Neutrophil (primary cell): ENCODE results near the gene ARHGEF1.
"Not testable (repeated sequence)": the region's sequence is repeated elsewhere in the genome, so short reads cannot be mapped to it uniquely, and the experiment has no call there.

Source experiments
- H3K27ac ChIP-seq: fragments of 200-600 bp; sonication (generic); 2 replicates; pipeline ENCODE4 v1.5.1; 2016; ENCODE audit warnings: mild to moderate bottlenecking, moderate library complexity
- H3K27me3 ChIP-seq: fragments of 200-600 bp; sonication (generic); 2 replicates; pipeline ENCODE4 v1.6.0; 2016; ENCODE audit warnings: mild to moderate bottlenecking
- H3K36me3 ChIP-seq: fragments of 200-600 bp; sonication (generic); 2 replicates; pipeline ENCODE4 v1.5.1; 2017
- H3K4me1 ChIP-seq, 2 experiments: fragments of 200-600 bp in 1 of 2; sonication (generic) in 1 of 2; 1 replicate in 1 of 2; 2 replicates in 1 of 2; pipeline versions ENCODE4 v1.5.1 to v1.6.1; 2013 to 2016; ENCODE audit warnings: low read depth in 1 of 2, low read length in 1 of 2, mild to moderate bottlenecking in 1 of 2, moderate library complexity in 1 of 2; ENCODE audit not compliant: control insufficient read depth in 1 of 2, insufficient read depth in 1 of 2
- H3K4me3 ChIP-seq, 2 experiments: fragments of 200-600 bp in 1 of 2; sonication (generic) in 1 of 2; 1 replicate in 1 of 2; 2 replicates in 1 of 2; pipeline ENCODE4 v1.5.1; 2013 to 2016; ENCODE audit warnings: low read depth in 1 of 2, low read length in 1 of 2, mild to moderate bottlenecking in 1 of 2, moderate library complexity in 1 of 2
- H3K9me3 ChIP-seq: fragments of 200-600 bp; sonication (generic); 2 replicates; pipeline ENCODE4 v1.5.1; 2016
- CTCF ChIP-seq: fragments of 200-600 bp; sonication (generic); IDR thresholded peaks from 2 replicates; pipeline ENCODE4 v1.5.1; 2016; ENCODE audit warnings: antibody characterized with exemption

Gene ARHGEF1

DNA sequence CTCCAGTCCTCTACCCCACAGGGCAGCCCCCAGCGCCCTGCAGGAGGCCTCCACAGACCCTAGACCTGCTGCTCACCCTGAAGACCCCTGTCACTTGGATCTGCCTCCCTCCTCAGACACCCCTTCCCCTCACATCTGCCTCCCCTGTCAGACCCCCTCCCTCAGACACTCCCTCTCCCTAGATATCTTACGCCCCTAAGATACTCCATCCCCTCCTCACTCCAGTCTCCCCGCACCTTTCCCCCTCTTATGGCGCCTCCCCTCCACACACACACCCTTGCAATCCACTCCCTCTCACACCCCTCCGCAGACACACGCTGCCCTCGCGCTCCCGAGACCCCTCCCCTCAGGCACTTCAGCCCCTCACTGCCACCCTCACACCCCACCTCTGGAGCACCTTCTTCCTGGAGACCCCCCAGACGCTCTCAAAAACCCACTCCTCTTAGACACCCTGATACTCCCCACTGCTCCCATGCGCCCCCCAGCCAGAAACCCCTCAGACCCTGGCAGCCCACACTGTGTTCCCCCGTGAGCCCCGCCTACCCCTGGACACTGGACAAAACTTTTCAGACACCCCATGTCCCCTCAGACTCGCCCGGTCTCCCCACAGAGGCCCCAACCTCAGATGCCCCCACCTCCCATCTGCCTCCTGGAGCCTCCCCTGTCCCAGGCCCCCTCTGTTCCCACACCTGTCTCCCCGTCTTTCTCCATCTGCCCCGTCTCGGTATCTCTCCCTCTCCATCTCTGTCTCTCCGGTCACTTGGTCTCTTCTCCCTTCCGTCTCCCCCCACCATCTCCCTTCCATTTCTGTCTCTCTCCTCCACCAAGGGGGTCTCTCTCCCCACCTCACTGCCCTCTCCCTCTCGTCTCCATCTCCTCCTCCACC, 30.8 kb downstream of the ARHGEF1 start:
- Histone ChIP-seq H3K4me3 (no peak overlapping the region), H3K27ac (no peak overlapping the region), H3K36me3 (peaks cover 8% of the 10 kb centered on the region), H3K4me1 (no peaks in the 10 kb centered on the region), H3K27me3 (peaks cover 84% of the 10 kb centered on the region), H3K9me3 (no peaks in the 10 kb centered on the region)
- no peak for TF ChIP-seq CTCF

GRCh38 chr19:41914424-41914834, 31.4 kb downstream of the ARHGEF1 start:
- H3K27me3 ChIP-seq, result peaks cover 90% of the 10 kb centered on the region

DNA sequence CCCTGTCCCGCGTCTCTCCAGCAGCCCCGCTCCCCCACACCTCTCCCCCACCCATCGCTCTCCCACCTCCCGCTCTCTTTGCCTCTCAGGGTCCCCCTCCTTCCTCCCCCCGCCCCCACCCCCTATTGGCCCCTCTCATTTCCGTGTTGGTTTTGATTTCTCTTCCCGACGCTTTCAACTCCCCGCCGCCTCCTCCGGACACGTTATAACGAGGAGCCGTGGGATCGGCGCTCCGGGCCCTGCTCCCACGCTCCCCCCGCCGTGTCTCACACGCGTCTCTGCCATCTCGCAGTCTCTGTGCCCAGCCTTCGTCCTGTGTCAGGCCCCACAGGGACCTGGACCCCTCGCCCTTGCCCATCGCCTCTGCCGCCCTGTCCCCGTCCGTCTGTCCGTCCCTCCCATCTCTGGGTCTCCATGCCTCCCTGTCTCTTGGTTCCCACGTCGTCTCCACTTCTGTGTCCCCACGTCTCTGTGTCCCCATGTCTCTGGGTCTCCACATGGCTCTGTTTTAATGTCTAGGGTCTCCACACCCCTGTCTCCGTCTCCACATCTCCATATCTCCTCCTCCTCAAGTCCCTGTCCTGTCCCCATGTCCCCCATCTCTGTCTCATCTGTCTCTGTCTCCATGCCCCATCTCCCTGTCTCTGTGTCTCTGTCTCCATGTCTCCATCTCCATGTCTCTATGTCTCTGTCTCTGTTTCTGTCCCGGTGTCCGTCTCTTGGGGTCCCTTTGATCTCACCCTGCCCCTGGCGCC, 32.2 kb downstream of the ARHGEF1 start:
- no peaks in the 10 kb centered on the region for H3K36me3 ChIP-seq
- no peaks in the 10 kb centered on the region for H3K4me1 ChIP-seq
- TF ChIP-seq CTCF, result no peak
- H3K27me3 ChIP-seq, result peaks cover 98% of the 10 kb centered on the region
- H3K4me3 ChIP-seq, result no peak overlapping the region
- H3K9me3 ChIP-seq, result no peaks in the 10 kb centered on the region
- no peak overlapping the region for H3K27ac ChIP-seq

More at GRCh38 chr19:41914424-41914834, 31.4 kb downstream of the ARHGEF1 start:
- not testable (repeated sequence) for H3K9me3 ChIP-seq, H3K27ac ChIP-seq, H3K4me3 ChIP-seq, H3K4me1 ChIP-seq, H3K36me3 ChIP-seq

GRCh38 chr19:41915776-41916414, 32.9 kb downstream of the ARHGEF1 start:
- no peak for TF ChIP-seq CTCF
- Histone ChIP-seq H3K36me3 (no peaks in the 10 kb centered on the region), H3K9me3 (no peaks in the 10 kb centered on the region), H3K27ac (no peak overlapping the region), H3K27me3 (peaks cover 100% of the 10 kb centered on the region), H3K4me1 (no peaks in the 10 kb centered on the region), H3K4me3 (no peak overlapping the region)

- Histone ChIP-seq H3K36me3 (no peaks in the 10 kb centered on the region), H3K4me3 (no peak overlapping the region), H3K4me1 (no peaks in the 10 kb centered on the region), H3K27ac (no peak overlapping the region), H3K27me3 (peaks cover 100% of the 10 kb centered on the region), H3K9me3 (no peaks in the 10 kb centered on the region)
- TF ChIP-seq CTCF, result no peak
Measured at GRCh38 chr19:41917676-41918075, 34.7 kb downstream of the ARHGEF1 start.
